ENCODE results near the gene NRL.

GRCh38 chr14:24131549-24131966 lies 16.8 kb upstream of the NRL start:
- TF ChIP-seq SMAD3 (CRISPR knock-in tag; IDR thresholded peaks at IDR 0.05; ENCODE audit: borderline replicate concordance) (no peak), NR1H2 (CRISPR knock-in tag; IDR thresholded peaks at IDR 0.05) (no peak), CTCF (IDR thresholded peaks at IDR 0.05) (no peak), RELA (CRISPR knock-in tag; IDR thresholded peaks at IDR 0.05; ENCODE audit: borderline replicate concordance) (no peak), ZNF416 (CRISPR knock-in tag; IDR thresholded peaks at IDR 0.05) (no peak), CREB1 (CRISPR knock-in tag; IDR thresholded peaks at IDR 0.05) (no peak), ATF6 (CRISPR knock-in tag; IDR thresholded peaks at IDR 0.05) (no peak), USF2 (CRISPR knock-in tag; IDR thresholded peaks at IDR 0.05) (no peak), ESRRA (CRISPR knock-in tag; IDR thresholded peaks at IDR 0.05; ENCODE audit: borderline replicate concordance) (no peak), ZNF219 (CRISPR knock-in tag; IDR thresholded peaks at IDR 0.05; ENCODE audit: borderline replicate concordance) (no peak), NR2C2 (CRISPR knock-in tag; IDR thresholded peaks at IDR 0.05) (no peak), TEAD4 (CRISPR knock-in tag; IDR thresholded peaks at IDR 0.05) (no peak), ELF4 (CRISPR knock-in tag; IDR thresholded peaks at IDR 0.05; ENCODE audit: low read depth) (no peak), STAT6 (CRISPR knock-in tag; conservative IDR thresholded peaks at IDR 0.05; ENCODE audit: low read depth) (no peak)
